ENCODE data around the gene IRAK3. TPM values are rescaled to one million over a fixed set of nuclear protein-coding genes. Genes with fewer than 3 reads are reported as not detected.

IRAK3 gene
- total RNA-seq, 1 experiment from 2014 or later, result 0.44 TPM

- no peak overlapping the region for H2BK5ac ChIP-seq (ENCODE audit: insufficient read length, low read length)
- TF ChIP-seq, protein P1, sequence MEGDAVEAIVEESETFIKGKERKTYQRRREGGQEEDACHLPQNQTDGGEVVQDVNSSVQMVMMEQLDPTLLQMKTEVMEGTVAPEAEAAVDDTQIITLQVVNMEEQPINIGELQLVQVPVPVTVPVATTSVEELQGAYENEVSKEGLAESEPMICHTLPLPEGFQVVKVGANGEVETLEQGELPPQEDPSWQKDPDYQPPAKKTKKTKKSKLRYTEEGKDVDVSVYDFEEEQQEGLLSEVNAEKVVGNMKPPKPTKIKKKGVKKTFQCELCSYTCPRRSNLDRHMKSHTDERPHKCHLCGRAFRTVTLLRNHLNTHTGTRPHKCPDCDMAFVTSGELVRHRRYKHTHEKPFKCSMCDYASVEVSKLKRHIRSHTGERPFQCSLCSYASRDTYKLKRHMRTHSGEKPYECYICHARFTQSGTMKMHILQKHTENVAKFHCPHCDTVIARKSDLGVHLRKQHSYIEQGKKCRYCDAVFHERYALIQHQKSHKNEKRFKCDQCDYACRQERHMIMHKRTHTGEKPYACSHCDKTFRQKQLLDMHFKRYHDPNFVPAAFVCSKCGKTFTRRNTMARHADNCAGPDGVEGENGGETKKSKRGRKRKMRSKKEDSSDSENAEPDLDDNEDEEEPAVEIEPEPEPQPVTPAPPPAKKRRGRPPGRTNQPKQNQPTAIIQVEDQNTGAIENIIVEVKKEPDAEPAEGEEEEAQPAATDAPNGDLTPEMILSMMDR (conservative IDR thresholded peaks at IDR 0.05), result no peak
- no peak overlapping the region for H4K91ac ChIP-seq (ENCODE audit: insufficient read length, low read depth, low read length)
- no peak overlapping the region for H3K27ac ChIP-seq (ENCODE audit: insufficient read length, low read depth, low read length)
- H3K14ac ChIP-seq (ENCODE audit: insufficient read depth, low read length), result no peak overlapping the region
- no peak overlapping the region for H3K4me2 ChIP-seq (ENCODE audit: insufficient read depth, insufficient read length, low read length)
- no peaks in the 10 kb centered on the region for H3K4me1 ChIP-seq (ENCODE audit: insufficient read depth, low read length)
- no peak overlapping the region for H3K56ac ChIP-seq (ENCODE audit: insufficient read length, low read depth, low read length)
- H3K9ac ChIP-seq (ENCODE audit: extremely low read depth, insufficient read length, low read length), result no peak overlapping the region
- no peak overlapping the region for H2BK15ac ChIP-seq (ENCODE audit: low read depth, low read length)
- no peak for DNase-seq
- no peak overlapping the region for H3K23ac ChIP-seq (ENCODE audit: insufficient read length, low read depth, low read length)
- H3K4me3 Mint-ChIP-seq, result no peak overlapping the region
- no peaks in the 10 kb centered on the region for H3K27me3 ChIP-seq (ENCODE audit: insufficient read depth, low read length)
- no peak overlapping the region for H2BK120ac ChIP-seq (ENCODE audit: low read depth, low read length, poor library complexity, severe bottlenecking)
- no peak overlapping the region for H2BK12ac ChIP-seq (ENCODE audit: insufficient read length, low read depth, low read length)
- H3K18ac ChIP-seq (ENCODE audit: insufficient read length, low read depth, low read length), result no peak overlapping the region
- no peak overlapping the region for H3T11ph ChIP-seq (ENCODE audit: low read length)
- H4K20me1 ChIP-seq (ENCODE audit: control insufficient read depth, insufficient read depth, insufficient read length), result no peaks in the 10 kb centered on the region
- H3K4ac ChIP-seq (ENCODE audit: low read depth, low read length), result no peak overlapping the region
- H3K79me2 ChIP-seq (ENCODE audit: insufficient read depth, low read length), result no peaks in the 10 kb centered on the region
- H3K9me3 Mint-ChIP-seq, result no peaks in the 10 kb centered on the region
- H3K36me3 Mint-ChIP-seq (ENCODE audit: insufficient read depth in 1 of 3, low read depth in 3 of 3), result no peaks in the 10 kb centered on the region
- H3K4me1 Mint-ChIP-seq, result no peaks in the 10 kb centered on the region
- H3K9me3 ChIP-seq (ENCODE audit: control insufficient read depth, low read depth, low read length), result no peaks in the 10 kb centered on the region
- no peaks in the 10 kb centered on the region for H3K23me2 ChIP-seq (ENCODE audit: insufficient read length, low read depth, low read length, poor library complexity, severe bottlenecking)
- no peak overlapping the region for H2AK5ac ChIP-seq (ENCODE audit: insufficient read length, low read length)
- H3K79me1 ChIP-seq (ENCODE audit: insufficient read depth, low read depth, low read length, poor library complexity, severe bottlenecking), result no peaks in the 10 kb centered on the region
- WGBS (ENCODE audit: extremely low coverage, insufficient read length, low lambda C conversion rate), result no CpG with 5 or more reads among the region's 3 CpGs
- no peak overlapping the region for H4K8ac ChIP-seq (replicated peaks; ENCODE audit: insufficient read length, low read depth, low read length)
- H2AFZ ChIP-seq (ENCODE audit: low read length), result no peak overlapping the region
- H3K27me3 Mint-ChIP-seq (ENCODE audit: low read depth), result no peaks in the 10 kb centered on the region
- H2BK20ac ChIP-seq (ENCODE audit: low read depth, low read length, poor library complexity, severe bottlenecking), result no peak overlapping the region
- H3K27ac Mint-ChIP-seq, result no peak overlapping the region
- no peak overlapping the region for H4K5ac ChIP-seq (ENCODE audit: insufficient read length, low read depth, low read length)
These were observed 98.3 kb downstream of the IRAK3 start for GRCh38 chr12:66287275-66287674.
